ENCODE data around the gene ZBED4.
"Not testable (repeated sequence)": the region's sequence is repeated elsewhere in the genome, so short reads cannot be mapped to it uniquely, and the experiment has no call there.

ZBED4 gene

GRCh38 chr22:49826603-49827270 is 26.9 kb upstream of the ZBED4 start:
- DNase-seq, result peak in 1 of 2 donors; percentile 37

DNA sequence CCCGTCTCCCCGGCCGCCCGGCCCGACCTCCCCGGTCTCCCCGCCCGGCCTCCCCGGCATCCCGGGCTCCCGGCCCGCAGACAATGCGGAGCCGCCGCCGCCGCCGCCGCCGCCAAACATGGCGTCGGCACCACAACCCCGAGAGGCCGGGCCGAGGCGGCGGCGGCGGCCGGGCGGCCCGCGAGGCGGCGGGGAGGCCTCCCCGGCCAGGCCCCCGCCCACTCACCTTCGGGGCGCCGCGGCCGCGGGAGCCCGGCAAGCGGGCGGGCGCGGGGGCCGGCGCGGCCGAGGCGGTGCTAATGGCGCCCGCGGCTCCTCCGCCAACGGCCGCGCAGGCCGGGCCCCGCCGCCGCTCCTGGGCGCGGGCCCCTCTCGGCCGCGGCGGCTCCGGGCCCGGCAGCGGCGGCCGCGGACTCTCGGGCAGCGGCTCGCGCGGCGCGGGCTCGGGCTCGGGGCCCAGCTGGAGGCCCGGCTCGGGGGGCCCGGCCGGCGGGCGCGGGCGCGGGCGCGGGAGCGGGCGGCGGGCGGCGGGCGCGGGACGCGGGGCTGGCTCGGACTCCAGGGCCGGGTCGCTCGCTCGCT is 26.3 kb upstream of the ZBED4 start:
- DNase-seq, result peak in 1 of 2 donors; percentile 33

DNA sequence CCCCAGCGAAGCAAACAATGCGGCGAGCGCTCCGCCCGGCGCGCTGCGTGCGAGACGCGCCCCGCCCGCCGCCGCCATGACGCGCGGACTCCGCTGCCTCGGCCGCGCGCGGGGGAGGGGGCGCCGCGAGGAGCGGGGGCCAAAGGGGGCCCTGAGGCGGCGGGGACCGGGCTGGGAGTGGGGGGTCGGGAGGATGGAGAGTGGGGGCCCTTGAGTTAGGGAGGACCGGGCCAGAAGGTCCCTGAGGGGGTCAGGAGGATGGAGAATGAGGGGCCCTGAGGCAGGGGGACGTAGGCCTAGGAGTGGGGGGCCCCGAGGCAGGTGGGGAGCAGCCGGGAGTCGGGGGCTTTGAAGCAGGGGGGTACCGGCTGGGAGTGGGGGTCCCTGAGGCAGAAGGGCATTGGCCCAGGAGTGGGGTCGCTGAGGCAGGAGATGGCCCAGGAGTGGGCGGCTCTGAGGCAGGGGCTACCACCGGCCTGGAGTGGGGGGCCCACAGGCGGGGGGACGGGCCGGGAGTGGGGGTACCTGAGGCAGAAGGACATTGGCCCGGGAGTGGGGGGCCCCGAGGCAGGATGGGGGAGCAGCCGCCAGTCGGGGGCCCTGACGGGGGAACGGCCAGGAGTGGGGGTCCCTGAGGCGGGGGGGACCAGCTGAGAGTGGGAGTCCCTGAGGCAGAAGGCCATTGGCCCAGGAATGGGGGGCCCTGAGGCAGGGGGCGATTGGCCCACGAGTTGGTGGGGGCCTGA is 25.6 kb upstream of the ZBED4 start, which contains the start of gene BRD1:
Gene BRD1, minus strand, starts transcription at position 21 of the 746 bp plus-strand sequence. CDS start 3,556 bp downstream, outside the sequence.
- peak; percentile 56 to 73 for DNase-seq

- no peak for DNase-seq
Observed at GRCh38 chr22:49828599-49828965, 25.1 kb upstream of the ZBED4 start.

DNA sequence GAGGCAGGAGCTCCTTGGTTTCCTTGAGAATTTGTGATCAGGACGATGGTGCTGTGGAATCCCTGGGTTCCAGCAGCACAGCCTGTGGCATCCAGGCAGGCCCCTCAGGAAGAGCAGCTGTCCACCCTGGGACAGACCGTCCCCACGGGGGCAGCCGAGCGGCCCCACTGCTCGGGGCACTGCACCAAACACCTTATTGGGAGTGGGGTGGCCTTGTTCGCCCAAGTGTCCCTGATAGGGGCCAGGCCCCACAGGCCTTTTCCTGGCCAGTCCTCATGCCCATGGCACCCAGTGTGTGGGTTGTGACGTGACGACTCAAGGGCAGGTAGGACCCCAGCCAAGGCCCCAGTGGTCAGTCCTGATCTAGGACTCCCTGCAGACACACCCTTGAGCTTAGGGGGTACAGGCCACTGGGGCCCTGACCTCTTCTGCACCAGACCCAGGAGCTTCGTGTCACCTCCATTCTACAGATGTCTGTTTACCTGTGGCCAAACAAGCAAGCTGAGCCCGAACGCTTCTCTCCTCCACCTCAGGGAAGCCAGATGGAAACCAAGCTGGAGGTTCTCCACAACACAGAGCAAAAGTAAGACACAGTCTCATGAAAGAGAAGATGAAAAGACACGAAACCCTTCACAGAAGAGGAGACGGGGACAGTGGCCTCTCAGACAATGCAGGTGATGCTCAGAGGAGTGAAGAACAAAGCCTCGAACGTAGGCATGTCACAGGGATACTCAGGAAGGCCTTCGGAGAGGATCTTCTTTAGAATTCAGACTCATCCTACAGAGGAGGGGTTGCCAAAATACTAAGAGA is 24.4 kb upstream of the ZBED4 start:
- no peak for DNase-seq

GRCh38 chr22:49833340-49834007 is 20.2 kb upstream of the ZBED4 start:
- DNase-seq, result no peak

- peak; percentile 81 to 83 for DNase-seq
Observed at GRCh38 chr22:49838771-49839717, 14.6 kb upstream of the ZBED4 start.

- DNase-seq, result no peak
Observed at GRCh38 chr22:49845241-49845640, 8.4 kb upstream of the ZBED4 start.

DNA sequence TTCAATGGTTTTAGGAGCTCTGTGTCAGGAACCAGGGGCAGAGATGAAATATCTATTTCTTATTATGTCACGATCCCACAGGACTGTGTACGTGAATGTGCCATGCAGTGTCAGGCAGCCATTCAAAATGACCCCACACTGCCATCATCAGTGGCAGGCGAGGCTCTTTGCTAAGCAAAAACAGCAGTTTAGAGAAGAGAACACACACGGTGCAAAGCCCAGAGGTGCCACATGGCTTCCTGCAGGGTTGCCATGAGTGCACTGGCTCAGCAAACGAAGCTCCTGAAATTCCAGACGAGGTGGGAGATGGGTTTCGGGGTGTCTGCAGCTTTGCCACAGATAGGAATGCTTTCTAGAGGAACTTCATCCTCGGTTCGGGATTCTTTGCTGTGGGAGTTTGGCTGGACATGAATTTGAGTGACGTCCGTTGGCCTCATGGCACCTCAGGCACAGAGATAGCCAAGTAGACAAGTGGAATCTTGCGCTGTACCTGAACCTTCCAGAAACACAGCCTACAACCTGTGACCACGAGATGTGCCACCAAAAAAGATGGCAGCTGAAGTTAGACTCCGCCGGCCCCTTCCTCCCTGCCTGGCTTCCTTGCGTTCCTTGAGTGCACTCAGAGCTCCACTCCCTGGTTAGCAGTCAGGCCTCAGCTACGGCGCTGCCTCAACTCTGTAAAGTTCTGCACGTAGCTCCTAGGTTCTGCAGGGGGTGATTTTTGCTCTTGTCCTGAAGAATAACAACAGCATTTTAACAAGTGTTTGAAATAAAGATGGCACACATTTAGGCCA is 7.8 kb upstream of the ZBED4 start:
- no peak for DNase-seq

DNA sequence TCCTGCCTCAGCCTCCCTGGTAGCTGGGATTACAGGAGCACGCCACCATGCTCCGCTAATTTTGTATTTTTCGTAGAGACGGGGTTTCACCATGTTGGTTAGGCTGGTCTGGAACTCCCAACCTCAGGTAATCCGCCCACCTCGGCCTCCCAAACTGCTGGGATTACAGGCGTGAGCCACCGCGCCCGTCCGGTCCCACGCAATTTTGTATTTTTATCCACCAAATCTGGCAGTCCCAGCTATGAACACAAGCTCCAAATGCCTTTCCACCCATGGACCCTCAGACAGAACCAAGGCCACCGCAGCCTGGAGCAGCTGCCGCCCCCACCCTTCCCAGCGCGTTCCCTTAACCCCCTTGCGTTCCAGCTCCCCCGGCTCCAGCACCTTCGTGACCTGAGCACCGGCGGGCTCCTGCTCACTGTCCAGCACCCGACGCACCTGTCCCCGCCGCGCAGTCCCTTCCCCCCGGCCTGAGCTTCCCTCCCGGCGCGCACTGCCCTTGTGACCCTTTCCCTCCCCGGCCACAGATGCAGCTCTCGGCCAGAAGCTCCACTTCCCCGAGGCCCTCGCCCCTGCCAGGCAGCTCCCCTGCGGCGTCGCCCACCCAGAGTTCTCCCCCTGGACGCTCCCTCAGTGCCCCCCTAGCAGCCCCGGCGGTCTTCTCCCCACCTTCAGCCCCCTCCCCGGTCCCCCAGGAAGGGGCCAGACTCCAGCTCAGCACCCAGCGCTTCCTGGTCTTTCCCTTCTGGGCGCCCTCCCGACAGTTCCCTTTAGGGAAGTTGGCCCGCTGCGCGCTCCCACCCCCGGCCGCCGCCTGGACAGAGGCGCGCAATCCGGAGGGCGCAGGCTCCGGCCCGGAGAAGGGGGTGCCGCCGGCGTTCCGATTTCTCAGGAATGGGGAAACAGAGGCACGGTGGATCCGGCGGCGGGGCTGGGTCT is 5.6 kb upstream of the ZBED4 start:
- DNase-seq, result no peak

DNA sequence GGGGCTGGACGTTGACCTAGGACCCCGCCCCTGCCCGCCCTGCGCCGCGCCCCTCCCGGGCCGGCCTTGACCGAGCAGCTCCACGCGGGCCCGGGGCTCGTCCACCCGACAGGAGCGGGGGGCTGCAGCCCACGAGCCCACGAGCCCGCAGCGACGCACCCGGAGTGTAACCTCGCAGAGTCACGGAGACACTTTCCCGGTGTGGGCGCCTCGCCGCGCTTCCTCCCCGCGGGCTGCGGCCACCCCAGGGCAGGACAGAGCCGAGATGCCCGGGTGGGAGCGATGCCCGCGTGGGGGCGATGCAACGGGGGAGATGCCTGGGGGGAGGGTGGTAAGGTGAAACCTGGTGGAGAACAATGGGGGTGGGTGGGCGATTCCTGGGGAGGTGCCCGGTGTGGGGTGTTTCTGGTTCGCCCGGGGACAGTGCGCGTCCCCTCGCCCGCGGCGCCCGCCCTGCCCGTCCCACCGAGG is 4.9 kb upstream of the ZBED4 start:
- DNase-seq, result no peak

GRCh38 chr22:49849161-49850020 is 4.3 kb upstream of the ZBED4 start:
- peak in 1 of 2 donors; percentile 27 for DNase-seq

DNA sequence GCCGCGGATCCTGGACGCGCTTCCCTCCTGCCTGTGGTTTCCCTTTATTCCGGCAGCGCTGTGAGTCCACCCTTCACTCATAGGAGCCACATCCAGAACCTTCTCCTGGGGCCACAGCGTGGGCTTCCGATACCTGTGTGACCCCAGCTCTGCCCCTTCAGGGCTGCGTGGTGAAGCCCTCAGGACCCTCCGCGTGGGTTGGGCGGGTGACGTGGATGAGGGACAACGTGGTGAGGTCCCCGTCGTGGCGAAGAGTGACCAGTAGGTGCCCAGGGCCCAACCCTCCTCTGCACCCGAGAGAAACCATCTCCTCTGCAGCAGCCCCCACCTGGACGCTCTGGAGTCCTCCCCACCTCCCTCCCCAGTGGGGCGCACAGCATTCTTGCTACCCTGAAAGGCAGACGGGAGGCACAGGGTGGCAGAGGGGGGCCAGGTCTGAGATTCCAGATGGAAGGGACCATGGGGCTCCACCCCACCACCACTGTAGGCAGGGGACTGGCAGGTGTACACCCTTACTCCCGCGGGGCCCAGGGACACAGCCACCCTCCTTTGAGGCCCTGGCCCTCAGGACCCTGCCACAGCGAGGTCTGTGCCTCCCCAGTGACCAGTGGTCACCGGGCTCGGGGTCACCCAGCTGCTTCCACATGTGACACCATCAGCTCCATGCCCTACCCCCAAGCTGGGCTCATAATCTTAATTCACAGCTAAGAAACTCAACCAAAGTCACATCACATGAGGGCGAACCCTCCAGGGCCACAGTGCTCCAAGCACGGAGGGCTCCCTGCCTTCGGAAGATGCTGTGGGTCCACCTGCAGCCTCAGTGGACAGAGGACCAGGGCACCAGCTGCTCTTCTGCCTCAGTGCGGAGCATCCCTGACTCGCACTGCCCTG is 3.4 kb upstream of the ZBED4 start:
- no peak for DNase-seq

GRCh38 chr22:49850959-49851802 is 2.5 kb upstream of the ZBED4 start:
- DNase-seq, result no peak

DNA sequence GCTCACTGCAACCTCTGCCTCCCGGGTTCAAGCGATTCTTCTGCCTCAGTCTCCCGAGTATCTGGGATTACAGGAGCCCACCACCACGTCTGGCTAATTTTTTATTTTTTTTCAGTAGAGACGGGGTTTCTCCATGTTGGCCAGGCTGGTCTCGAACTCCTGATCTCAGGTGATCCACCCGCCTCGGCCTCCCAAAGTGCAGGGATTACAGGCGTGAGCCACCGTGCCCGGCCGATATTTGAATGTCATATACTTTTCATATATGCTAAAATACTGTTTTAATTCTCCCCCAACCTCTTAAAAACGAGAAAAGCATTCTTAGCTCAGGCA is 1.1 kb upstream of the ZBED4 start:
- DNase-seq, result not testable (repeated sequence)
